Skeletal muscle tissue (tissue), 4 donors: ENCODE data around the gene CLDN5. TPM values are rescaled to one million over a fixed set of nuclear protein-coding genes. Genes with fewer than 3 reads are reported as not detected.

ENCODE experiments used
- H3K27ac ChIP-seq: one replicate; pipeline ENCODE4 v1.7.0; 2013; ENCODE audit warnings: mild to moderate bottlenecking, low read depth, low read length, inconsistent platforms
- H3K27me3 ChIP-seq, 3 donors: one replicate each; pipeline ENCODE4 v1.7.0; 2013; ENCODE audit warnings: low read length in 3 of 3; ENCODE audit not compliant: control insufficient read depth in 3 of 3, insufficient read depth in 3 of 3
- H3K36me3 ChIP-seq, 3 donors: one replicate each; pipeline ENCODE4 v1.7.0; 2013; ENCODE audit warnings: low read length in 3 of 3; ENCODE audit not compliant: control insufficient read depth in 3 of 3, insufficient read depth in 3 of 3
- H3K4me1 ChIP-seq, 3 donors: one replicate each; pipeline ENCODE4 v1.7.0; 2013; ENCODE audit warnings: low read length in 3 of 3, mild to moderate bottlenecking in 3 of 3; ENCODE audit not compliant: control insufficient read depth in 3 of 3, insufficient read depth in 3 of 3
- H3K4me3 ChIP-seq, 3 donors: one replicate each; pipeline ENCODE4 v1.7.0; 2013; ENCODE audit warnings: low read length in 3 of 3
- H3K9ac ChIP-seq, 3 donors: one replicate each; pipeline ENCODE4 v1.7.0; 2013; ENCODE audit warnings: low read length in 3 of 3, mild to moderate bottlenecking in 3 of 3, moderate library complexity in 2 of 3, low read depth in 1 of 3
- H3K9me3 ChIP-seq, 3 donors: one replicate each; pipeline ENCODE4 v1.7.0; 2013; ENCODE audit warnings: low read length in 3 of 3; ENCODE audit not compliant: control insufficient read depth in 3 of 3
- total RNA-seq: library from RNA; depleted of rRNA; stranded (reverse); fragments of >200 nt; gene quantifications from one replicate; pipeline ENCODE4 v1.2.3, GENCODE V29; 2014
- donor health status: Osteomylitis.

The CLDN5 gene
- total RNA-seq, 1 donor from 2014 or later: 84.0 TPM

DNA sequence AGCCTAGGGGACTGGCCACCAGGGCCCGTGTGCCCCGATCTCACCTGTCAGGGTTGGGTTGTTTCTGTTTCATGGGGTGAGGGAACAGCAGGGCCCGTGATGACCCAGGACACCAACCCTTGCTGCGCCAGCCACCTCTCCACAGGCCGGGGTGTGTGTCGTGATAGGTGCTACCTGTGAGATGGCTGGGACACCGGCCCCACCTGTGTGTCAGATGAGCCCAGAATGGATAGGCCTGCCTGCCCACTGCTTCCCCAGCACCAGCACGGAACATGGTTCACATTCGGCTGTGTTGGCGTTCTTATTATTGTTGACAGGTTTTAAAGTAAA, 7.1 kb downstream of the CLDN5 start:
- peaks cover 0 to 2% (median 0%) of the 10 kb centered on the region in 3 donors for H3K9me3 ChIP-seq
- H3K9ac ChIP-seq: no peak overlapping the region
- no peaks in the 10 kb centered on the region for H3K36me3 ChIP-seq
- H3K4me3 ChIP-seq: no peak overlapping the region
- no peaks in the 10 kb centered on the region for H3K4me1 ChIP-seq
- H3K27ac ChIP-seq: no peak overlapping the region
- peaks cover 0 to 8% (median 6%) of the 10 kb centered on the region in 3 donors for H3K27me3 ChIP-seq

DNA sequence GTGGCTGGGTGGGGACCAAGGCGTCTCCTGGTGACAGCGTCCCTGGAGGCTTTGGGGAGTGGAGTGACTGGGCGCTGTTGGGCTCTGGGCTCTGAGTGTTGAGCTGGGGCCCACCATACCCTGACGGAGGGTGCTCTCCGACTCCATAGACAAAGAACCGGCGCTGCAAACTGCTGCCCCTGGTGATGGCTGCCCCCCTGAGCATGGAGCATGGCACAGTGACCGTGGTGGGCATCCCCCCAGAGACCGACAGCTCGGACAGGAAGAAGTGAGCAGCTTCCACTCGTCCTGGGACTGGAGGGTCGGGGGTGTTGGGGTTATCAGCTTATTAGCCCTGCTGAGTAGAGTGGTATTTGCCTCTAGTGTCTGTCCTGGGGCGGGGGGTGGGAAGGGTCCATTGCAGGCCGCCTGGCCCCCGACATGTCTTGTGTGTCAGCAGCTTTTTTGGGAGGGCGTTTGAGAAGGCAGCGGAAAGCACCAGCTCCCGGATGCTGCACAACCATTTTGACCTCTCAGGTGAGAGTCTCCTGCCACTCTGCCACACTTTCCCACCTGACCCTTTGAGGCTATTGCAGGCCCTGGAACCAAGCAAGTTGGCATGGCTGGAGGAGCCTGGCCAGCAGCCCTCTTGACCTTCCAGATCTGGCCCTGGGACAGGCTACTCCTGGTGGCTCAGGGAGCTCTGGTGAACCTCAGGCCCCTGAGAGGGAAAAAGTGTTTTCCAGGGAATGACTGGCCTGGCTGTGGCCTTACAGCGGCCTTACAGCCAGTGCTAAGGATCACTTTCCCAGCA, 7.6 kb downstream of the CLDN5 start:
- H3K9me3 ChIP-seq: peaks cover 0 to 2% (median 0%) of the 10 kb centered on the region in 3 donors
- no peak overlapping the region for H3K9ac ChIP-seq
- no peak overlapping the region for H3K4me3 ChIP-seq
- no peaks in the 10 kb centered on the region for H3K4me1 ChIP-seq
- H3K27ac ChIP-seq: no peak overlapping the region
- H3K27me3 ChIP-seq: peaks cover 0 to 2% (median under 1%) of the 10 kb centered on the region in 3 donors
- no peaks in the 10 kb centered on the region for H3K36me3 ChIP-seq

DNA sequence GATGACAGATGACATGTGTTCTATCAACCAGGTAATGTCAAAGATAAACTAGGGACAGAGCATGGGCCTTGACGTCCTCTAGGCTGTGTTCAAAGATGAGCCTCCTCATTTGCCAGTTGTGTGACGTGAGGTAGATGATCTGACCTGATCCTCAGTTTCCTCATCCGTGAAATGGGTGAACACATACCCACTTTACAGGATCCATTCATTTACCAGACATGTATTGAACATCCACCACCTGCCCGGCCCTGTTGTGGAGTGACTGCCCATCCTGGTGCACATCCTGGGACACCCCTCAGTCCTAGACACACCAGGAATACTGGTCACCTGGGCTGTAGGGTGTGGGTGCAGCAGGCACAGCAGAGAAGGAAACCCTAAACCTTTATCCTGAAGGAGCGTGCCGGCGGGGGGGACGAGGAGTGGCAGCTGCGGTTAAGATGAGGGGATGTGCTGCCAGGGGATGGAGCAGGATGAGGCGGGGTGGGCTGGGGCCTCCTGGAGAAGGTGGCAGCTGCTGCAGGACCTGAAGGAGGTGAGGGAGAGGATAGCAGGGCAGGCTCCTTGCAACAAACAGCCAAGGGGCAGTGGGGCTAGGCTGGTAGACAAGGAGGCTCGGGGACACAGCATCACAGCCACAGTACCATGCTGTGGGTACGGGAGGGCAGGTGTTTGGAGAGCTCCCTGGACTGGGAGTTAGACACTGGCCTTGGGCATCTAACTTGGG, 8.4 kb downstream of the CLDN5 start:
- Histone ChIP-seq H3K27me3 (no peaks in the 10 kb centered on the region), H3K9me3 (peaks cover 0 to 5% (median 0%) of the 10 kb centered on the region in 3 donors), H3K36me3 (no peaks in the 10 kb centered on the region), H3K4me3 (no peak overlapping the region), H3K4me1 (no peaks in the 10 kb centered on the region), H3K27ac (no peak overlapping the region), H3K9ac (no peak overlapping the region)

DNA sequence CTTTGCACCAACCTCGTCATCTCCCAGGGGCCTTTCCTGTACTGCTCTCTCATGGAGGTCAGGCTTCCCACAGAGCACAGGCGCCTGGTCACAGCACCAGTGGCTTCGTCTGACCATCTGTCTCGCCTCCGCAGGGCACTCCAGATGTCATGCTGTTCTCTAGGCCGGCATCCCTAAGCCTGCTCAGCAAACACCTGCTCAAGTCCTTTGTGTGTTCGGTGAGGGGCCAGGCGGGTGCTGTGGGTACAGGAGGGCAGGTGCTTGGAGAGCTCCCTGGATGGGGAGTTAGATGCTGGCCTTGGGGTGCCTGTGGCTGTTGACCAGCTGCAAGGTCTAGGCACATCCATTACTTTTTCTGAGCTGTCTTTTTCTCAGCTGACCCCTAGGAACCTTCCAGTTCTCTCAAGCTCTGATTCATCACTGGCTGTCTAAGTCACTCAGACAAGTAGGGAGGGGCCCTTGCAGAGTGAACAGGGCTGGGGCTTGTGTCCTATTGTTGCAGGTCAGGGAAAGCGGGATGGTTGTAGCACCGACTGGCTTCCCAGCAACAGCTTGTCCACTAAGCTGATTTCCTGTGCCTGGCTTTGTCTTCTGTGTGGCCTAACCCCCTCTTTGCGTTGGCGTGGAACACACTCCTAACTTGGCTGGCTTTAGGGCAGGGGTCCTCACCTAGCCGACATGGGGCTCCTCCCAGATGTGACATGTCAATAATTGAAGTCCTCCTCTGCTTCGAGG, 9.2 kb downstream of the CLDN5 start:
- H3K27ac ChIP-seq: no peak overlapping the region
- no peak overlapping the region for H3K4me3 ChIP-seq
- H3K9me3 ChIP-seq: peaks cover 0 to 5% (median 0%) of the 10 kb centered on the region in 3 donors
- no peaks in the 10 kb centered on the region for H3K27me3 ChIP-seq
- H3K36me3 ChIP-seq: no peaks in the 10 kb centered on the region
- H3K4me1 ChIP-seq: no peaks in the 10 kb centered on the region
- H3K9ac ChIP-seq: no peak overlapping the region

DNA sequence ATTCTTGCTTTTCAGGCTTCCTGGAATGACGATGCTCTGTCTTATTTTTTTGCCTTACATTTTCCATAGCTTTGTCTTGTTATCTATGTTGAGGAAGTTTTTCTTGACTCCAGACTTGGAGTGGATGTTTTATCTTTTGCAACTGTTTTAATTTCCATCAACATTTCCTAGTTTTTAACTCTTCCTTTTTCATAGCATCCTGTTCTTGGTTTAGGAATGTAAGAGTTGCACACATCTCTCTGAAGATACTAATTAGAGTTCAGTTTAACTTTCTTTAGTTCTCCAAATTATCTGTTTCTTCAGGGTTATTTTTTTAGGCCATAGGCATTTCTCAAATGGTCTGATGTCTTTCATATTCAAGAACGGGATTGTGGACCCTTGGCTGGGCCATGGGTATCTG, 10.4 kb downstream of the CLDN5 start:
- Histone ChIP-seq H3K27me3 (no peaks in the 10 kb centered on the region), H3K36me3 (no peaks in the 10 kb centered on the region), H3K9me3 (peaks cover 0 to 5% (median 0%) of the 10 kb centered on the region in 3 donors), H3K9ac (no peak overlapping the region), H3K4me3 (no peak overlapping the region), H3K4me1 (no peaks in the 10 kb centered on the region), H3K27ac (no peak overlapping the region)

DNA sequence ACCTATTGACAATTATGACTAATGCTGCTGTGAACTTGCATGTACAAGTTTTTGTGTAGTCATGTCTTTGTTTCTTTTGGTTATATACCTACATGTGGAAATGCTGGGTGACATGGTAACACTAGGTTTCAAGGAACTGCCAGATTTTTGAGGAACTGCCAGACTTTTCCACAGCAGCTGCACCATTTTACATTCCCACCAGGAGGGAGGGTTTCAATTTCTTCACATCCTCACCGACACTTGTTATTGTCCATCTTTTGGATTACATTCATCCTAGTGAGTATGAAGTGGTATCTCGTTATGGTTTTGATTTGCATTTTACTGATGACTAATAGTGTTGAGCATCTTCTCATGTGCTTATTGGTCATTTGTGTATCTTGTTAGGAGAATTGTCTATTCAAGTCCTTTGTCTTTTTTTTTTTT, 13.3 kb downstream of the CLDN5 start:
- H3K27ac ChIP-seq: no peak overlapping the region
- H3K4me1 ChIP-seq: no peaks in the 10 kb centered on the region
- H3K36me3 ChIP-seq: no peaks in the 10 kb centered on the region
- no peaks in the 10 kb centered on the region for H3K27me3 ChIP-seq
- no peak overlapping the region for H3K4me3 ChIP-seq
- peaks cover 0 to 5% (median 0%) of the 10 kb centered on the region in 3 donors for H3K9me3 ChIP-seq
- no peak overlapping the region for H3K9ac ChIP-seq

DNA sequence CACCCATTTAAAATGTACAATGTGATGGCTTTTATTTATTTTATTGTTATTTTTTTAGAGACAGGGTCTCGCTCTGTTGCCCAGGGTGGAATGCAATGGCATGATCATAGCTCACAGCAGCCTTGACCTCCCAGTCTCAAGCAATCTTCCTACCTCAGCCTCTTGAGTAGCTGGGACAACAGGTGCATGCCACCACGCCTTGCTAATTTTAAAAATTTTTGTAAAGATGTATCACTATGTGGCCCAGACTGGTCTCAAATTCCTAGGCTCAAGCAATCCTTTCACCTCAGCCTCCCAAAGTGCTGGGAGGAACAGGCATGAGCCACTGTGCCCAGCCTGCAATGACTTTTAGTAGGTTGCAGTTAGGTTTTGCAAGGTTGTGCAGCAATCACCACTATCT, 14.3 kb downstream of the CLDN5 start:
- H3K4me1 ChIP-seq: no peaks in the 10 kb centered on the region
- H3K36me3 ChIP-seq: no peaks in the 10 kb centered on the region
- H3K27me3 ChIP-seq: no peaks in the 10 kb centered on the region

DNA sequence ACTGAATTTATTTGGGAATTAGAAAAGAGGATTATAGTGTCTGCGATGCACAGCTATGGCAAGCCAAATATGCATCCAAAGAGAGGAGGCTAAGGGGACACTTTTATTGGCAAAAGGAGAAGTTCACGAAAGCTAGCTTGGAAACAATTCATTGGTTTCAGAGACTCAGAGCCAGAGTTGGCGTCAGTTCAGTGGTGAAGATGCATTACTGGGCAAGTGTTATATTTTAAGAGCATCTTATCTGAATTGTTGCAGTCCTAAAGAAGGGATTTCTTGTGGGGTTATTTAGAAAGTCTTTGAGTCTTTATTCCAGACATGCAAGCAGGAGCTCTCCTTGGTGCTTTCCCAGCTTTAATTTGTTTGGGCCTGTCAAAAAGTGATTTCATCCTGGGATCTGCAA, 15.0 kb downstream of the CLDN5 start:
- Histone ChIP-seq H3K4me3 (no peak overlapping the region), H3K27ac (no peak overlapping the region), H3K4me1 (no peaks in the 10 kb centered on the region), H3K27me3 (no peaks in the 10 kb centered on the region), H3K9me3 (peaks cover 0 to 5% (median 0%) of the 10 kb centered on the region in 3 donors), H3K36me3 (no peaks in the 10 kb centered on the region), H3K9ac (no peak overlapping the region)

More for the DNA sequence above, 14.3 kb downstream of the CLDN5 start:
- H3K9ac ChIP-seq: no peak overlapping the region
- H3K27ac ChIP-seq: no peak overlapping the region
- no peak overlapping the region for H3K4me3 ChIP-seq
- H3K9me3 ChIP-seq: peaks cover 0 to 5% (median 0%) of the 10 kb centered on the region in 3 donors

DNA sequence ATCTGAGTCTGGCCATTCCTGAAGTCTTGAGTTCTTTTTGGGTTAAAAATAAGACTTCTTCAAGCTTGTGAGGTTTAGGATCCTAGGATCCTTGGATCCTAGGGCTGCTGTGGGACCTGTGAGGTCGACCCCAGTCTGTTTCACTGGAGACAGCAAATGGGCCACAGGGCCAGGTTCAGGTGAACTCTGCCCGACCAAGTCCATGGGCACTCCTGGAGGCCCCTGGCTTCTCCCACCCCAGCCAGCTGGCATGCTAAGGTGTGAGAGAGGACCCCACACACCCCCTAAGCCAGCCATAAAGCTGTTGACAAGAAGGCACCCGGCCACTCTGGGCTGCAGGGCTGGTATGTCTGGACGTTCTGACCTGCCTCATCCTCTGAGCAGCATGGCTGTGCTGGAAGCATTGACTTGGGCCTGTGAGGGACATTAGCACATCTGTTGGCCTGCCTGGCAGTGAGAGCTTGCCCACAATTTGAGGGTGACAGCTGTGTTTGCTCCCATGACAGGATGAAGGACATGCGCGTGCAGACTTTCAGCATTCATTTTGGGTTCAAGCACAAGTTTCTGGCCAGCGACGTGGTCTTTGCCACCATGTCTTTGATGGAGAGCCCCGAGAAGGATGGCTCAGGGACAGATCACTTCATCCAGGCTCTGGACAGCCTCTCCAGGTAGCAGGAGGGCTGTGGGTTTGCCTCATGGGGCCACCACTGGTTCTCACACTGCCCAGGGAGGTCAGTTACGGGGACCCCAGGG, 16.0 kb downstream of the CLDN5 start:
- Histone ChIP-seq H3K4me3 (no peak overlapping the region), H3K27ac (no peak overlapping the region), H3K9me3 (peaks cover 0 to 3% (median 0%) of the 10 kb centered on the region in 3 donors), H3K4me1 (no peaks in the 10 kb centered on the region), H3K9ac (no peak overlapping the region), H3K36me3 (no peaks in the 10 kb centered on the region), H3K27me3 (no peaks in the 10 kb centered on the region)
